HUES6 (cell line): ENCODE measurements around the gene EDAR.

Experiments
- H3K27ac ChIP-seq: 2 replicates; pipeline ENCODE4 v1.7.0; 2013; ENCODE audit warnings: low read depth, mild to moderate bottlenecking, low read length, inconsistent platforms
- H3K27me3 ChIP-seq: 2 replicates; pipeline ENCODE4 v1.6.1; 2013; ENCODE audit warnings: low read length; ENCODE audit not compliant: control insufficient read depth, insufficient read depth
- H3K36me3 ChIP-seq: 2 replicates; pipeline ENCODE4 v1.6.1; 2013; ENCODE audit warnings: low read length; ENCODE audit not compliant: control insufficient read depth, insufficient read depth
- H3K4me1 ChIP-seq: 2 replicates; pipeline ENCODE4 v1.6.1; 2013; ENCODE audit warnings: low read length; ENCODE audit not compliant: control insufficient read depth, insufficient read depth
- H3K4me3 ChIP-seq: 2 replicates; pipeline ENCODE4 v1.5.1; 2013; ENCODE audit warnings: low read depth, low read length
- H3K9ac ChIP-seq: one replicate; pipeline ENCODE4 v1.6.1; 2013; ENCODE audit warnings: mild to moderate bottlenecking, low read length
- H3K9me3 ChIP-seq: 2 replicates; pipeline ENCODE4 v1.6.1; 2013; ENCODE audit warnings: low read depth, low read length; ENCODE audit not compliant: control insufficient read depth, insufficient read depth

EDAR gene

GRCh38 chr2:108929807-108930425, 59.1 kb downstream of the EDAR start:
- Histone ChIP-seq H3K27me3 (no peaks in the 10 kb centered on the region), H3K4me1 (peaks cover 12% of the 10 kb centered on the region), H3K9ac (no peak overlapping the region)

GRCh38 chr2:108928660-108929377, 60.2 kb downstream of the EDAR start:
- no peak overlapping the region for H3K4me3 ChIP-seq
- H3K4me1 ChIP-seq = peaks cover 1% of the 10 kb centered on the region; the same call in 1 of the 2 replicates
- H3K27ac ChIP-seq = no peak overlapping the region
- H3K36me3 ChIP-seq = no peaks in the 10 kb centered on the region
- H3K9me3 ChIP-seq = no peaks in the 10 kb centered on the region
- no peaks in the 10 kb centered on the region for H3K27me3 ChIP-seq
- H3K9ac ChIP-seq = no peak overlapping the region

More at GRCh38 chr2:108929807-108930425, 59.1 kb downstream of the EDAR start:
- no peaks in the 10 kb centered on the region for H3K9me3 ChIP-seq
- no peak overlapping the region for H3K4me3 ChIP-seq
- H3K27ac ChIP-seq = no peak overlapping the region
- no peaks in the 10 kb centered on the region for H3K36me3 ChIP-seq

- no peak overlapping the region for H3K9ac ChIP-seq
- no peak overlapping the region for H3K4me3 ChIP-seq
- no peaks in the 10 kb centered on the region; the same call in 1 of the 2 replicates for H3K4me1 ChIP-seq
- no peaks in the 10 kb centered on the region for H3K9me3 ChIP-seq
- H3K36me3 ChIP-seq = no peaks in the 10 kb centered on the region
- H3K27me3 ChIP-seq = no peaks in the 10 kb centered on the region
- H3K27ac ChIP-seq = no peak overlapping the region
Observed at GRCh38 chr2:108927936-108928659, 60.9 kb downstream of the EDAR start.

- Histone ChIP-seq H3K9ac (no peak overlapping the region), H3K9me3 (no peaks in the 10 kb centered on the region), H3K36me3 (no peaks in the 10 kb centered on the region), H3K27ac (no peak overlapping the region), H3K4me3 (no peak overlapping the region), H3K27me3 (no peaks in the 10 kb centered on the region), H3K4me1 (peaks cover 2% of the 10 kb centered on the region; the same call in 1 of the 2 replicates)
Observed at GRCh38 chr2:108927405-108927804, 61.6 kb downstream of the EDAR start.

- H3K36me3 ChIP-seq = no peaks in the 10 kb centered on the region
- H3K9ac ChIP-seq = no peak overlapping the region
- H3K4me1 ChIP-seq = peaks cover 5% of the 10 kb centered on the region; the same call in 1 of the 2 replicates
- H3K4me3 ChIP-seq = no peak overlapping the region
- no peak overlapping the region for H3K27ac ChIP-seq
- H3K27me3 ChIP-seq = no peaks in the 10 kb centered on the region
- no peaks in the 10 kb centered on the region for H3K9me3 ChIP-seq
Observed at GRCh38 chr2:108926561-108927380, 62.2 kb downstream of the EDAR start.

GRCh38 chr2:108925735-108926134, 63.3 kb downstream of the EDAR start:
- Histone ChIP-seq H3K27me3 (no peaks in the 10 kb centered on the region), H3K27ac (no peak overlapping the region), H3K4me3 (no peak overlapping the region), H3K9me3 (no peaks in the 10 kb centered on the region), H3K4me1 (peaks cover 5% of the 10 kb centered on the region; the same call in 1 of the 2 replicates), H3K36me3 (no peaks in the 10 kb centered on the region), H3K9ac (no peak overlapping the region)

- H3K27me3 ChIP-seq = no peaks in the 10 kb centered on the region
- H3K9ac ChIP-seq = no peak overlapping the region
- H3K9me3 ChIP-seq = no peaks in the 10 kb centered on the region
- H3K4me3 ChIP-seq = no peak overlapping the region
- no peak overlapping the region for H3K27ac ChIP-seq
- no peaks in the 10 kb centered on the region for H3K36me3 ChIP-seq
- peaks cover 5% of the 10 kb centered on the region; the same call in 1 of the 2 replicates for H3K4me1 ChIP-seq
Observed at GRCh38 chr2:108925286-108925685, 63.7 kb downstream of the EDAR start.

- no peaks in the 10 kb centered on the region for H3K9me3 ChIP-seq
- H3K27me3 ChIP-seq = no peaks in the 10 kb centered on the region
- H3K36me3 ChIP-seq = no peaks in the 10 kb centered on the region
- peaks cover 5% of the 10 kb centered on the region; the same call in 1 of the 2 replicates for H3K4me1 ChIP-seq
- no peak overlapping the region for H3K27ac ChIP-seq
- no peak overlapping the region for H3K9ac ChIP-seq
- no peak overlapping the region for H3K4me3 ChIP-seq
Observed at GRCh38 chr2:108924580-108925251, 64.3 kb downstream of the EDAR start.

- no peak overlapping the region for H3K4me3 ChIP-seq
- H3K9me3 ChIP-seq = no peaks in the 10 kb centered on the region
- H3K9ac ChIP-seq = no peak overlapping the region
- no peak overlapping the region for H3K27ac ChIP-seq
- H3K36me3 ChIP-seq = no peaks in the 10 kb centered on the region
- H3K4me1 ChIP-seq = peaks cover 5% of the 10 kb centered on the region; the same call in 1 of the 2 replicates
- H3K27me3 ChIP-seq = no peaks in the 10 kb centered on the region
Observed at GRCh38 chr2:108923736-108924579, 65.1 kb downstream of the EDAR start.
